Panc1 (cell line): ENCODE measurements around the gene CENPP. TPM values are rescaled to one million over a fixed set of nuclear protein-coding genes. Genes with fewer than 3 reads are reported as not detected.

Experiments used
- ATAC-seq: fragments of 200-7000 bp; cut with Tn5 transposase; 2 replicates; pipeline ENCODE4 v1.9.1; 2020; ENCODE audit warnings: mild to moderate bottlenecking, moderate library complexity
- BruUV-seq: library from RNA; stranded (reverse); fragments of 400-500 nt; replicated peaks from 2 replicates; lab custom pipeline; 2021; lab: Mats Ljungman, UMichigan
- CTCF ChIA-PET: fragments of 300-600 bp; sonication (Branson Sonifier 250); formaldehyde crosslinking; loops from one replicate; lab custom pipeline; 2022; ENCODE audit warnings: antibody characterized with exemption; lab: Charles Lee
- POLR2A ChIA-PET: fragments of 300-600 bp; sonication (Branson Sonifier 250); formaldehyde crosslinking; loops from one replicate; lab custom pipeline; 2022; ENCODE audit warnings: antibody characterized with exemption; lab: Charles Lee
- DNase-seq: peaks from one replicate; pipeline ENCODE4 v3.0.0-alpha.2; 2010; ENCODE audit warnings: low read depth, low spot score
- H3K27ac ChIP-seq: 2 replicates; pipeline ENCODE4 v1.5.1; 2011; ENCODE audit warnings: mild to moderate bottlenecking, low read length, inconsistent platforms
- H3K27me3 ChIP-seq: fragments of 200-500 bp; sonication (Bioruptor generic); 2 replicates; pipeline ENCODE4 v1.6.0; 2014; ENCODE audit warnings: low read length, inconsistent platforms; ENCODE audit not compliant: control insufficient read depth, insufficient read depth
- H3K36me3 ChIP-seq: fragments of 200-500 bp; sonication (Bioruptor generic); 2 replicates; pipeline ENCODE4 v1.5.1; 2014; ENCODE audit warnings: inconsistent platforms, mild to moderate bottlenecking, low read length, moderate library complexity; ENCODE audit not compliant: control insufficient read depth, insufficient read depth
- H3K4me1 ChIP-seq: 2 replicates; pipeline ENCODE4 v1.5.1; 2011; ENCODE audit warnings: inconsistent platforms, mild to moderate bottlenecking, low read length, moderate library complexity; ENCODE audit not compliant: control insufficient read depth, insufficient read depth
- H3K4me3 ChIP-seq, 2 experiments: 2 replicates each; pipeline ENCODE4 v1.5.1; 2011 to 2012; ENCODE audit warnings: low read depth in 2 of 2, low read length in 2 of 2, mild to moderate bottlenecking in 2 of 2, inconsistent platforms in 1 of 2, moderate library complexity in 1 of 2
- H3K9me3 ChIP-seq: fragments of 200-500 bp; sonication (Bioruptor generic); 2 replicates; pipeline ENCODE4 v1.5.1; 2014; ENCODE audit warnings: low read depth, mild to moderate bottlenecking, inconsistent platforms, low read length, moderate library complexity; ENCODE audit not compliant: control insufficient read depth, insufficient read depth
- CTCF ChIP-seq: fragments of 450-650 bp; IDR thresholded peaks from 2 replicates; pipeline ENCODE4 v1.5.1; 2017; ENCODE audit warnings: mild to moderate bottlenecking
- POLR2AphosphoS5 ChIP-seq: IDR thresholded peaks from 2 replicates; pipeline ENCODE4 v1.6.1; 2012; ENCODE audit warnings: mild to moderate bottlenecking, low read depth, low read length, moderate library complexity
- REST ChIP-seq, 2 experiments: IDR thresholded peaks; 2 replicates each; pipeline ENCODE4 v1.6.1; 2011 to 2012; ENCODE audit warnings: low read depth in 2 of 2, control low read depth in 1 of 2, low read length in 1 of 2, mild to moderate bottlenecking in 1 of 2, moderate library complexity in 1 of 2; ENCODE audit not compliant: insufficient read depth in 1 of 2
- SIN3A ChIP-seq: IDR thresholded peaks from 2 replicates; pipeline ENCODE4 v1.6.1; 2012; ENCODE audit warnings: low read depth, mild to moderate bottlenecking, low read length, moderate library complexity, borderline replicate concordance; ENCODE audit not compliant: insufficient read depth
- TCF7L2 ChIP-seq: IDR thresholded peaks from 2 replicates; pipeline ENCODE4 v1.6.1; 2011; ENCODE audit warnings: mild to moderate bottlenecking, low read depth, low read length, inconsistent platforms
- in situ Hi-C: cut with HindIII; loops from 2 replicates; pipeline ENCODE4 v1.10.0; 2016; ENCODE audit warnings: low sequenced_read_pairs, low pct_unique_long_range_greater_than_20kb
- intact Hi-C: fragments of 100-400 bp; cut with micrococcal nuclease; formaldehyde crosslinking; loops from one replicate; pipeline ENCODE4 v1.10.0; 2022; ENCODE audit not compliant: unreplicated experiment
- total RNA-seq: library from RNA; stranded (reverse); gene quantifications from one replicate; pipeline ENCODE4 v1.2.1, GENCODE V29; 2021; ENCODE audit not compliant: unreplicated experiment

CENPP gene
- total RNA-seq, 1 experiment from 2014 or later: 6.7 TPM

- Histone ChIP-seq H3K4me3 (no peak overlapping the region), H3K27me3 (no peaks in the 10 kb centered on the region), H3K9me3 (no peaks in the 10 kb centered on the region), H3K27ac (no peak overlapping the region), H3K4me1 (no peaks in the 10 kb centered on the region), H3K36me3 (no peaks in the 10 kb centered on the region)
- TF ChIP-seq POLR2AphosphoS5 (no peak), CTCF (no peak), TCF7L2 (no peak), REST (IDR thresholded peaks at IDR 0.05; ENCODE audit: insufficient read depth in 1 of 2, low read depth in 2 of 2, low read length in 1 of 2) (no peak), SIN3A (no peak)
- ChIA-PET POLR2A (no interaction called here), CTCF (no interaction called here)
- in situ Hi-C loops (no loop called here), intact Hi-C loops (no loop called here)
- no peak for DNase-seq
- no peak for ATAC-seq
- BruUV-seq: no TSS peak
These were observed 167.1 kb downstream of the CENPP start for GRCh38 chr9:92492781-92493401.

GRCh38 chr9:92493749-92494387 lies 168.1 kb downstream of the CENPP start:
- ATAC-seq: no peak
- Histone ChIP-seq H3K4me3 (no peak overlapping the region), H3K9me3 (no peaks in the 10 kb centered on the region), H3K27me3 (no peaks in the 10 kb centered on the region), H3K4me1 (no peaks in the 10 kb centered on the region), H3K27ac (no peak overlapping the region), H3K36me3 (no peaks in the 10 kb centered on the region)
- ChIA-PET POLR2A (no interaction called here), CTCF (no interaction called here)
- BruUV-seq: no TSS peak
- no peak for DNase-seq
- in situ Hi-C loops: no loop called here
- intact Hi-C loops: no loop called here
- TF ChIP-seq REST (IDR thresholded peaks at IDR 0.05; ENCODE audit: insufficient read depth in 1 of 2, low read depth in 2 of 2, low read length in 1 of 2) (no peak), TCF7L2 (no peak), POLR2AphosphoS5 (no peak), CTCF (no peak), SIN3A (no peak)
